ENCODE measurements around the gene TOX3.

DNA sequence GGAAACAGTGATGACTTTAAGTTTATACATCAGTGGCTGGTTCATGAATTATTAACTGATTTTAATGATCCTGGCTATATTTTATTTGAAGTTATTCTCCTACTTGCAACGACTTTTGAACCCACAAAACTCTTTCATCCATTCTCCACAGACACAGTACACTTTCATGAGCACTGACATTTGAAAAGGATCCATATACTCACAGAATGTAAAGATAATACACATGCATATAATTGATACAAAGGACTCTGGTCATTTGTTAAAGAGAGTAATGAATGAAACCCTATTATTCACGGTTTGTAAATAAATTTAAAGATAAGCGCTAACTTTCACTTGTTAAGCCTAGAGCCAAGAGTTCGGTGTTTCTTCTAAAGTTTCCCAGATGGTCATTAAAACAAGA is 3.3 kb downstream of the TOX3 start:
- TF ChIP-seq, protein P1, sequence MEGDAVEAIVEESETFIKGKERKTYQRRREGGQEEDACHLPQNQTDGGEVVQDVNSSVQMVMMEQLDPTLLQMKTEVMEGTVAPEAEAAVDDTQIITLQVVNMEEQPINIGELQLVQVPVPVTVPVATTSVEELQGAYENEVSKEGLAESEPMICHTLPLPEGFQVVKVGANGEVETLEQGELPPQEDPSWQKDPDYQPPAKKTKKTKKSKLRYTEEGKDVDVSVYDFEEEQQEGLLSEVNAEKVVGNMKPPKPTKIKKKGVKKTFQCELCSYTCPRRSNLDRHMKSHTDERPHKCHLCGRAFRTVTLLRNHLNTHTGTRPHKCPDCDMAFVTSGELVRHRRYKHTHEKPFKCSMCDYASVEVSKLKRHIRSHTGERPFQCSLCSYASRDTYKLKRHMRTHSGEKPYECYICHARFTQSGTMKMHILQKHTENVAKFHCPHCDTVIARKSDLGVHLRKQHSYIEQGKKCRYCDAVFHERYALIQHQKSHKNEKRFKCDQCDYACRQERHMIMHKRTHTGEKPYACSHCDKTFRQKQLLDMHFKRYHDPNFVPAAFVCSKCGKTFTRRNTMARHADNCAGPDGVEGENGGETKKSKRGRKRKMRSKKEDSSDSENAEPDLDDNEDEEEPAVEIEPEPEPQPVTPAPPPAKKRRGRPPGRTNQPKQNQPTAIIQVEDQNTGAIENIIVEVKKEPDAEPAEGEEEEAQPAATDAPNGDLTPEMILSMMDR (IDR thresholded peaks at IDR 0.05; ENCODE audit: low read length): no peak
- no peak for TF ChIP-seq EZH2 (IDR thresholded peaks at IDR 0.05; ENCODE audit: borderline replicate concordance, low read length)

All from OCI-LY1 (cell line).